ENCODE measurements around the gene PDE4C.

Gene PDE4C

GRCh38 chr19:18252370-18252717 is 26.1 kb upstream of the PDE4C start:
- TF ChIP-seq EP300 (IDR thresholded peaks at IDR 0.05; ENCODE audit: borderline replicate concordance) (no peak), ZBTB7A (IDR thresholded peaks at IDR 0.05; ENCODE audit: low read depth) (no peak), FOXM1 (IDR thresholded peaks at IDR 0.05; ENCODE audit: borderline replicate concordance, low read depth) (no peak), CEBPB (IDR thresholded peaks at IDR 0.05) (no peak), REST (IDR thresholded peaks at IDR 0.05; ENCODE audit: low read depth) (no peak), CREB1 (IDR thresholded peaks at IDR 0.05; ENCODE audit: low read depth) (no peak)

GRCh38 chr19:18251587-18252369 is 25.5 kb upstream of the PDE4C start:
- TF ChIP-seq NFIC (IDR thresholded peaks at IDR 0.05), result no peak
- peak; percentile 99 for TF ChIP-seq RAD21 (IDR thresholded peaks at IDR 0.05; ENCODE audit: low read depth)

GRCh38 chr19:18249834-18250233 is 23.6 kb upstream of the PDE4C start:
- no peak for TF ChIP-seq MAX (IDR thresholded peaks at IDR 0.05)

GRCh38 chr19:18245297-18245696 is 19.1 kb upstream of the PDE4C start:
- TF ChIP-seq MAX (IDR thresholded peaks at IDR 0.05), result no peak
- no peak for TF ChIP-seq EGR1 (IDR thresholded peaks at IDR 0.05)
- no peak for TF ChIP-seq CEBPB (IDR thresholded peaks at IDR 0.05)
- TF ChIP-seq YY1 (IDR thresholded peaks at IDR 0.05; ENCODE audit: low read depth), result no peak
- no peak for TF ChIP-seq USF1 (IDR thresholded peaks at IDR 0.05)
- no peak for TF ChIP-seq ZBTB7A (IDR thresholded peaks at IDR 0.05; ENCODE audit: low read depth)
- TF ChIP-seq RAD21 (IDR thresholded peaks at IDR 0.05; ENCODE audit: low read depth), result no peak
- TF ChIP-seq TEAD4 (IDR thresholded peaks at IDR 0.05), result no peak
- no peak for TF ChIP-seq EP300 (IDR thresholded peaks at IDR 0.05; ENCODE audit: borderline replicate concordance)
- no peak for TF ChIP-seq TCF12 (IDR thresholded peaks at IDR 0.05; ENCODE audit: low read depth)
- TF ChIP-seq REST (IDR thresholded peaks at IDR 0.05; ENCODE audit: low read depth), result no peak
- TF ChIP-seq TAF1 (IDR thresholded peaks at IDR 0.05; ENCODE audit: low read depth), result no peak

GRCh38 chr19:18239303-18239702 is 13.1 kb upstream of the PDE4C start:
- TF ChIP-seq MAX (IDR thresholded peaks at IDR 0.05) (peak; percentile 98), TAF1 (IDR thresholded peaks at IDR 0.05; ENCODE audit: low read depth) (no peak), USF1 (IDR thresholded peaks at IDR 0.05) (peak; percentile 79), FOXM1 (IDR thresholded peaks at IDR 0.05; ENCODE audit: borderline replicate concordance, low read depth) (no peak), RAD21 (IDR thresholded peaks at IDR 0.05; ENCODE audit: low read depth) (no peak), REST (IDR thresholded peaks at IDR 0.05; ENCODE audit: low read depth) (peak; percentile 94), TEAD4 (IDR thresholded peaks at IDR 0.05) (no peak), EP300 (IDR thresholded peaks at IDR 0.05; ENCODE audit: borderline replicate concordance) (no peak)

Data from Ishikawa (cell line).